ENCODE measurements around the gene FAM110A.

DNA sequence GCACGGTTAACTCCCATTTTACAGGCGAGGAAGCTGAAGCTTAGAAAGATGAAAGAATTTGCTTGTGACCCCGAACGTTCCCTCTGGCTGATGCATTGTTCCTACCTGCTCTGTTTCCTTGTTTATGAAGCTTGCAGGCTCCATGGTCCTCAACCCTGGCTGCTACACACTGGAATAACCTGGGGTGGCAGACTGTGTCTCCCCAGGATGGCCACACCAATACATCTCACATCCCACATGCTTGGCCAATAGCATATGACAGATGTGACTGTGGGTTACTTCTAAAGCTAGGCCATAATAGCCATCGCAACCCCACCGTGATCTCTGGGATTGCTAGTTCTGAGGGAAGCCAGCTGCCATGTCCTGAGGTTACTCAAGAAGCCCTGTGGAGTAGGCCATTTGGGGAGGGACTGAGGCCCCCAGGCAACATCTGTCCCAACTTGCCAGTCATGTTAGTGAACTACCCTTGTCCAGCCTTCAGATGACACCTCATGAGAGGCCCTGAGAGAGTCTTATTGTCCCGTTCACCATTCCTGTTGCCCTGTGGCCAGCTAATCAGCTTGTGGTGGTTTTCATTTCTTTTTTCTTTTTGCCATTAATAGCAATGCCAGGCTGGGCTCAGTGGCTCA lies 6.7 kb upstream of the FAM110A start:
- TF ChIP-seq POLR2AphosphoS5 (IDR thresholded peaks at IDR 0.05; ENCODE audit: low read depth, low read length) = no peak
- no peak for TF ChIP-seq TAF1 (IDR thresholded peaks at IDR 0.05; ENCODE audit: borderline replicate concordance, low read depth, low read length)
- TF ChIP-seq POLR2A (IDR thresholded peaks at IDR 0.05; ENCODE audit: low read depth, low read length) = no peak
